ENCODE data around the gene CDC20.
A peak's percentile ranks its signal among the peaks of the same experiment; 100 is the strongest.

Gene CDC20

GRCh38 chr1:43329995-43330751, 28.6 kb upstream of the CDC20 start:
- DNase-seq, result peak; percentile 40 to 47

DNA sequence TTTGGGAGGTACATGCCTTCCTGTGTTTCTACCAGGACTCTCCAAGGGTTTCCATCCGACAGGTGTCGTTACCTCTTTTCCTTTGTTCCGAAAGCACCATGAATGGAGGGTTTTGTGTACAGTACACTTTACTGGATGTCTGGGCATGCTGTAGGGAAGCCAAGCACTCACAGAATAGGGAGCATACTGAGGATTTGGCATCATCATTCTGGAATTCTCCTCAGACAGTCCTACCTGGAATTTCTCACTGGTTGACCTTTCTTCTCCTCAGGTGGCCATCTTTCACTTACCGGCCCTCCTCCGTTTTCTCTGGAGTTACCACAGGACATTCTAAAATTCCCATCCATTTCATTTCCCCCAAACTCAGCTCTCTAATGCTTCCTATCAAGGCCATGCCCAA, 27.1 kb upstream of the CDC20 start:
- no peak for DNase-seq

GRCh38 chr1:43334453-43335205, 24.2 kb upstream of the CDC20 start:
- no peak for DNase-seq

GRCh38 chr1:43337588-43337987, 21.2 kb upstream of the CDC20 start, which contains the start of gene MPL:
TSS of gene MPL (plus strand) at chr1:43337818. CDS start at chr1:43337849, 31 bp downstream.
- DNase-seq, result no peak

DNA sequence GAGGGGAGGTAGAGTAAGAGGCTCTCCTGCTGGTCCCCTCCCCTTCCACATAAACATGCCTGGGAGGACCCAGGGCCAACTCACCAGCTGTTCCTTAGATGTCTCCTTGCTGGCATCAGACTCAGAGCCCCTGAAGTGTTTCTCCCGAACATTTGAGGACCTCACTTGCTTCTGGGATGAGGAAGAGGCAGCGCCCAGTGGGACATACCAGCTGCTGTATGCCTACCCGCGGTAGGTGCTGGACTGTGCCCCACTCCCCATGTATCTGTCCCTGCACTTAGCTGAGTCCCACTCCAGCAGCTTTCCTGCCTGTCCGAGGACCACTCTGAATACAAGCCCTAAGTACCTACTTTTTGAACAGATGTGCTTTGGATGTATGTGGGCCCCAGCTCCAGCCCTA, 20.8 kb upstream of the CDC20 start:
- DNase-seq, result no peak

DNA sequence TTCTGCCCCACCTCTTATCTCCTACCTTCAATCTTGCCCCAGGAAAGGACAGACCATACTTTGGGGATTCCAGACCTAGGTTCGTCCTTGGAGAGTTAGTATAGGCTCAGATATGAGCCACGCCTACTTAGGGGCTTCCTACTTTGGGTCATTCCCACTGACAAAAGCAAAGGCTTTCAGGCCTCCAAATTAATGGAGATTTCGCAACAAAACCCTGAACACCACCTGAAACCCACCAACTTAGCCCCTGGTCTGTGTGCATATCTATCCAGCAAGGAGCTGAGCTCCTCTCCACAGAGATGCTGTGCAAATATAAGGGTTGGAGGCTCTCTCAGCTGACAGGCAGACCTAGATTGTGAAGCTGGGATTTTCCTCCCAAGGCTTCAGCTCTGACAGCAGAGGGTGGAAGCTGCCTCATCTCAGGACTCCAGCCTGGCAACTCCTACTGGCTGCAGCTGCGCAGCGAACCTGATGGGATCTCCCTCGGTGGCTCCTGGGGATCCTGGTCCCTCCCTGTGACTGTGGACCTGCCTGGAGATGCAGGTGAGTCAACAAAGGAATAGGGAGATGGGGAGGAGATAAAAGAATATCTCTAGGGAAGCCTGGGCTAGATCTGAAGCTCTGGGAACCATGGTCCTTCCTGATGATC, 19.1 kb upstream of the CDC20 start:
- DNase-seq, result no peak

GRCh38 chr1:43340559-43340958, 18.2 kb upstream of the CDC20 start:
- DNase-seq, result no peak

- DNase-seq, result no peak
Measured at GRCh38 chr1:43344267-43344850, 14.4 kb upstream of the CDC20 start.

GRCh38 chr1:43345120-43345519, 13.7 kb upstream of the CDC20 start:
- DNase-seq, result no peak

DNA sequence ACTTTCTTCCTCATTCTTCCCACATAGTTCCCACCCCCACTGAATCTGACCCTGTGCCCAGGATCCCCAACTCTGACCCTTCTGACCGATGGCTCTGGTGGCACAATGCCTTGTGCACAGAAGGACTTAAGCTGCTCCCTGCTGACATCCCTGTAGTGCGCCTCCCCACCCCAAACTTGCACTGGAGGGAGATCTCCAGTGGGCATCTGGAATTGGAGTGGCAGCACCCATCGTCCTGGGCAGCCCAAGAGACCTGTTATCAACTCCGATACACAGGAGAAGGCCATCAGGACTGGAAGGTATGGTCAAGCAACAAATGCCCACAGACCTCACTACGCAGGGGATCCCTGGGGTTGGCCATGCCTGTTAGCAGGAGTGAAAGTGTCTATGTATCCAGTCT, 12.1 kb upstream of the CDC20 start:
- no peak for DNase-seq

- DNase-seq, result no peak
Measured at GRCh38 chr1:43348343-43348808, 10.4 kb upstream of the CDC20 start.

GRCh38 chr1:43348809-43349593, 9.8 kb upstream of the CDC20 start:
- peak; percentile 43 to 48 for DNase-seq

DNA sequence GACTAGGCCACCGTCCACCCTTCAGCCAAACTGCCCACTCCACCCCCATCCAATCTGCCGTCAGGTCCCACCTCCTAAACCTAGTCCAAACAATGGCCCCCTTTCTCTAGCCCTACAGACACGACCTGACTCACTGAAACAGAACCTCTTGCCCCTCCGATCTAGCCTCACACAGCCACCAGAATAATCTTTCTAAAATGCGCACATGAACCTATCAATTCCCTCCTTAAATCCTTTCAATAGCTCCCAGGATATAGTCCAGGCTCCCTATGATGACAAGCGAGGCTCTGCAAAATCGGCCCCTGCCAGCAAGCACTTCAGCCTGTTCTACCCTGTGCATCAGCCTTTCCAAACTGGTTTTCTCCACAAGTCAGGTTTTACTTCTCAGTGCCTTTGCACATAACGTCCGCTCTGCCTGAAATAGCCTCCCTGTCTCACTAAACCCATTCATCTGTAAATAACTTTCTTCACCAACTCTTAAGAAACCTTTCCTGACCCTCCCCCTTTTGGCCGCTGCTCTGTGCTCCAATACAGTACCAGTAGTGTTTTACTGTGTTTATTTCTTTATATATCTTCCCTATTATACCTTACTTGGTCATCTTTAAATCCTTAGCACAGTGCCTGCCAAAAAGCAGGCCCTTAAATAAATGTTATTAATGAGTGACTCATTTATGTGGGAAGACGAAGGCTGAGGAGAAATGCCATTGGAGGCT, 9.0 kb upstream of the CDC20 start:
- no peak for DNase-seq

GRCh38 chr1:43350976-43351375, 7.8 kb upstream of the CDC20 start:
- no peak for DNase-seq

DNA sequence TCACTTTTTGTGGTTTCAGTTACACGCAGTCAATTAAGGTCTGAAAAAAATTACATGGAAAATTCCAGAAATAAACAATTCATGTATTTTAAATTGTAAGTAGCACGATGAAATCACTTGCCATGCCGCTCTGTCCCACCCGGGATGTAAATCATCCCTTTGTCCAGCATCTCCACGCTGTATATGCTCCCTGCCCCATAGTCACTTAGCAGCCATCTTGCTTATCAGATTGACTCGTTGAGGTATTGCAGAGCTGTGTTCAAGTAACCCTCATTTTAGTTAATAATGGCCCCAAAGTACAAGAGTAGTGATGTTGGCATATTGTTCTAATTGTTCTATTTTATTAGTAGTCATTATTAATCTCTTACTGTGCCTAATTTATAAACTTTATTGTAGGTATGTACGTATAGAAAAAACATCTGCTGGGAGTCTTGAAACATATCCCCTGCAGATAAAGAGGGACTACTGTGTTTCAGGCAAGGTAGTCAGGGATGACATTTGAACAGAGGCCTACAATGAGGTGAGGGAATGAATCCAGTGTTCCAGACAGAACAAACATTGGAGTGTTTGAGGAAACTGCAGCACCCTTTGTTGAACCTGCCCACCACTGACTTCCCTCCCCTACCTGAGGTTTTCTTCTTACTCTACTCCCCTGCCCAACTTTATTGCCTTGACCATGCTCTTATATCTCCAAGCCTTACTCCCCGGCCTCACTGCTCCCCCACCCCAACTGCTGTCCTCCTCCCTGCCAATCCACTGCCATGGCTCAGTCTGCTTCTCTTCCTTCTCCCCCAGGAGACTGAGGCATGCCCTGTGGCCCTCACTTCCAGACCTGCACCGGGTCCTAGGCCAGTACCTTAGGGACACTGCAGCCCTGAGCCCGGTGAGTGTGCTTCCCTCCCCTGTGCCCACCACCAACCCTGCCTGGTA, 7.1 kb upstream of the CDC20 start:
- no peak for DNase-seq

DNA sequence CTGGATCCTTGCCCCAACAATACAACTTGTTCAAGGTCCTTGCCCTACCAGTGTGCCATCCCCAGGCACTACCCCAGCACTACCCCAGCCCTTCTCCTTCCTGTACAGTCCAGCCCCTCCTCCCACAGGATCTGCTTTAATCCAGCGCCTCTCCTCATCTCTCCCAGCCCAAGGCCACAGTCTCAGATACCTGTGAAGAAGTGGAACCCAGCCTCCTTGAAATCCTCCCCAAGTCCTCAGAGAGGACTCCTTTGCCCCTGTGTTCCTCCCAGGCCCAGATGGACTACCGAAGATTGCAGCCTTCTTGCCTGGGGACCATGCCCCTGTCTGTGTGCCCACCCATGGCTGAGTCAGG, 6.5 kb upstream of the CDC20 start:
- no peak for DNase-seq

DNA sequence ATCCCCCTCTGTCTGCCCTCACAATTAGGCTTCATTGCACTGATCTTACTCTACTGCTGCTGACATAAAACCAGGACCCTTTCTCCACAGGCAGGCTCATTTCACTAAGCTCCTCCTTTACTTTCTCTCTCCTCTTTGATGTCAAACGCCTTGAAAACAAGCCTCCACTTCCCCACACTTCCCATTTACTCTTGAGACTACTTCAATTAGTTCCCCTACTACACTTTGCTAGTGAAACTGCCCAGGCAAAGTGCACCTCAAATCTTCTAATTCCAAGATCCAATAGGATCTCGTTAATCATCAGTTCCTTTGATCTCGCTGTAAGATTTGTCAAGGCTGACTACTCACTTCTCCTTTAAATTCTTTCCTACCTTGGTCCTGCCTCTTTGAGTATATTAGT, 5.9 kb upstream of the CDC20 start:
- DNase-seq, result no peak

DNA sequence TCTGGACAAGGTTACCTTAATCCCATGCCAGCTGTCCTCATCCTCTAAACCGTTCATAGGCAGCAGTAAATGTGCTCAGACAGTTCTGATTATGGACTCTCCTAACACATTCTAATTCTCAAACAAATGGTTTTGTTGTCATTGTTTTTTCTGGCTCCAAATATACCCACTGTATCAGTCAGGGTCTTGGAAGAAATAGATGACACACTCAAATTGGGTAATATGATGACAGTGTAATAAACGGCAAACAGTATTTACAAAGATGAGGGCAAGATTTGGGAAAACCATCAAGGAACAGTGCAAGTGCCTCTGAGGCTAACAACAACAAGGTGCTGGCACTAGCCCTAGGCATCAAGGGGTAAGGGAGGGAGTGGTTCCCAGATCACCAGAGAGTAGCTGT, 4.3 kb upstream of the CDC20 start:
- DNase-seq, result no peak

GRCh38 chr1:43354936-43355335, 3.8 kb upstream of the CDC20 start:
- DNase-seq, result no peak

GRCh38 chr1:43357251-43357650, 1.5 kb upstream of the CDC20 start:
- DNase-seq, result no peak
